Stimulated activated naive CD8-positive, alpha-beta T cell treated with anti-CD3 and anti-CD28 coated beads, Interleukin-15, amount 100 ng/mL, for 72 hours (primary cell): ENCODE measurements around the gene MAFG.
A peak's percentile ranks its signal among the peaks of the same experiment; 100 is the strongest.

Experiments used
- ATAC-seq: fragments of 150-1000 bp; cut with Tn5 transposase; 2 replicates; pipeline ENCODE4 v1.10.0; 2021; ENCODE audit warnings: mild to moderate bottlenecking, moderate library complexity
- DNase-seq, 2 donors: peaks; one replicate each; pipeline ENCODE4 v3.0.0; 2021 to 2022
- H3K27ac Mint-ChIP-seq, 2 donors: one replicate each; pipeline ENCODE4 v1.8.0; 2022; ENCODE audit warnings: mild to moderate bottlenecking in 2 of 2, mixed read lengths in 2 of 2, moderate library complexity in 2 of 2
- H3K27me3 Mint-ChIP-seq: one replicate; pipeline ENCODE4 v1.8.0; 2022; ENCODE audit warnings: mixed read lengths
- H3K4me1 Mint-ChIP-seq: one replicate; pipeline ENCODE4 v1.8.0; 2022; ENCODE audit warnings: mild to moderate bottlenecking, mixed read lengths
- H3K4me3 Mint-ChIP-seq, 2 donors: one replicate each; pipeline ENCODE4 v1.8.0; 2022; ENCODE audit warnings: mild to moderate bottlenecking in 2 of 2, mixed read lengths in 2 of 2, moderate library complexity in 1 of 2
- H3K9me3 Mint-ChIP-seq, 2 donors: one replicate each; pipeline ENCODE4 v1.8.0; 2022; ENCODE audit warnings: mixed read lengths in 2 of 2

MAFG gene

GRCh38 chr17:81888105-81888987, 39.2 kb downstream of the MAFG start:
- Mint-ChIP-seq H3K4me1 (peaks cover 51% of the 10 kb centered on the region), H3K27me3 (no peaks in the 10 kb centered on the region), H3K27ac (peak overlapping the region; percentile 76 to 96), H3K4me3 (peak overlapping the region; percentile 59 to 85), H3K9me3 (no peaks in the 10 kb centered on the region)
- no peak for DNase-seq
- no peak for ATAC-seq

- Mint-ChIP-seq H3K27me3 (no peaks in the 10 kb centered on the region), H3K27ac (peak overlapping the region in 1 of 2 donors; percentile 1), H3K9me3 (no peaks in the 10 kb centered on the region), H3K4me1 (peaks cover 39% of the 10 kb centered on the region), H3K4me3 (no peak overlapping the region)
- no peak for ATAC-seq
- DNase-seq, result no peak
Observed at GRCh38 chr17:81885869-81886548, 41.5 kb downstream of the MAFG start.

- peak overlapping the region in 1 of 2 donors; percentile 1 for H3K27ac Mint-ChIP-seq
- no peak for ATAC-seq
- H3K4me3 Mint-ChIP-seq, result no peak overlapping the region
- peaks cover 38% of the 10 kb centered on the region for H3K4me1 Mint-ChIP-seq
- DNase-seq, result no peak
- H3K9me3 Mint-ChIP-seq, result no peaks in the 10 kb centered on the region
- H3K27me3 Mint-ChIP-seq, result no peaks in the 10 kb centered on the region
Observed at GRCh38 chr17:81885454-81885853, 42.1 kb downstream of the MAFG start.

GRCh38 chr17:81884968-81885367, 42.6 kb downstream of the MAFG start:
- peaks cover 34% of the 10 kb centered on the region for H3K4me1 Mint-ChIP-seq
- DNase-seq (no peak), ATAC-seq (no peak)
- H3K4me3 Mint-ChIP-seq, result no peak overlapping the region
- H3K27ac Mint-ChIP-seq, result no peak overlapping the region
- no peaks in the 10 kb centered on the region for H3K27me3 Mint-ChIP-seq
- no peaks in the 10 kb centered on the region for H3K9me3 Mint-ChIP-seq

- H3K27ac Mint-ChIP-seq, result no peak overlapping the region
- H3K9me3 Mint-ChIP-seq, result no peaks in the 10 kb centered on the region
- no peak overlapping the region for H3K4me3 Mint-ChIP-seq
- ATAC-seq (peak; percentile 43), DNase-seq (no peak)
- H3K27me3 Mint-ChIP-seq, result no peaks in the 10 kb centered on the region
- H3K4me1 Mint-ChIP-seq, result peaks cover 32% of the 10 kb centered on the region
Observed at GRCh38 chr17:81884520-81884919, 43.0 kb downstream of the MAFG start.

- no peak for ATAC-seq
- H3K27ac Mint-ChIP-seq, result peak overlapping the region in 1 of 2 donors; percentile 86
Observed at GRCh38 chr17:81879121-81879520, 48.4 kb downstream of the MAFG start.

GRCh38 chr17:81878294-81878693, 49.2 kb downstream of the MAFG start:
- DNase-seq, result no peak

More at GRCh38 chr17:81879121-81879520, 48.4 kb downstream of the MAFG start:
- H3K9me3 Mint-ChIP-seq, result no peaks in the 10 kb centered on the region
- H3K27me3 Mint-ChIP-seq, result no peaks in the 10 kb centered on the region
- peaks cover 16% of the 10 kb centered on the region for H3K4me1 Mint-ChIP-seq
- H3K4me3 Mint-ChIP-seq, result no peak overlapping the region
- no peak for DNase-seq

GRCh38 chr17:81877569-81877968, 50.0 kb downstream of the MAFG start:
- DNase-seq (no peak), ATAC-seq (no peak)
- Mint-ChIP-seq H3K9me3 (no peaks in the 10 kb centered on the region), H3K4me3 (no peak overlapping the region), H3K27ac (no peak overlapping the region), H3K27me3 (no peaks in the 10 kb centered on the region), H3K4me1 (peaks cover 32% of the 10 kb centered on the region)

More at GRCh38 chr17:81878294-81878693, 49.2 kb downstream of the MAFG start:
- peaks cover 25% of the 10 kb centered on the region for H3K4me1 Mint-ChIP-seq
- no peak overlapping the region for H3K27ac Mint-ChIP-seq
- H3K9me3 Mint-ChIP-seq, result no peaks in the 10 kb centered on the region
- H3K27me3 Mint-ChIP-seq, result no peaks in the 10 kb centered on the region
- no peak overlapping the region for H3K4me3 Mint-ChIP-seq
- ATAC-seq, result no peak

GRCh38 chr17:81871387-81872230, 55.9 kb downstream of the MAFG start:
- ATAC-seq (no peak), DNase-seq (peak; percentile 93 to 95)
- Mint-ChIP-seq H3K27ac (peak overlapping the region; percentile 98), H3K4me3 (peak overlapping the region; percentile 88 to 90), H3K4me1 (peaks cover 64% of the 10 kb centered on the region), H3K9me3 (no peaks in the 10 kb centered on the region), H3K27me3 (no peaks in the 10 kb centered on the region)

GRCh38 chr17:81870981-81871386, 56.6 kb downstream of the MAFG start, which contains the start of gene ARHGDIA:
Gene ARHGDIA (minus strand): TSS chr17:81871337. CDS start chr17:81869930, 1,407 bp downstream.
- Mint-ChIP-seq H3K27me3 (no peaks in the 10 kb centered on the region), H3K4me3 (peak within 1 kb of the TSS; percentile 88 to 95), H3K27ac (peak within 1 kb of the TSS; percentile 98), H3K4me1 (peaks cover 70% of the 10 kb centered on the region), H3K9me3 (no peaks in the 10 kb centered on the region)
- ATAC-seq (peak; percentile 66), DNase-seq (no peak)

- H3K27ac Mint-ChIP-seq, result peak overlapping the region; percentile 92 to 97
- H3K4me3 Mint-ChIP-seq, result peak overlapping the region; percentile 88 to 95
- H3K4me1 Mint-ChIP-seq, result peaks cover 76% of the 10 kb centered on the region
- DNase-seq (peak; percentile 48 to 66), ATAC-seq (peak; percentile 52)
- H3K9me3 Mint-ChIP-seq, result no peaks in the 10 kb centered on the region
- no peaks in the 10 kb centered on the region for H3K27me3 Mint-ChIP-seq
Observed at GRCh38 chr17:81870131-81870980, 57.2 kb downstream of the MAFG start.

GRCh38 chr17:81869221-81870130, 58.1 kb downstream of the MAFG start:
- peak overlapping the region; percentile 88 to 95 for H3K4me3 Mint-ChIP-seq
- no peaks in the 10 kb centered on the region for H3K27me3 Mint-ChIP-seq

GRCh38 chr17:81868674-81869220, 58.8 kb downstream of the MAFG start:
- Mint-ChIP-seq H3K27me3 (no peaks in the 10 kb centered on the region), H3K27ac (peak overlapping the region in 1 of 2 donors; percentile 97), H3K4me3 (peak overlapping the region; percentile 88 to 95), H3K9me3 (no peaks in the 10 kb centered on the region), H3K4me1 (peaks cover 80% of the 10 kb centered on the region)
- no peak for ATAC-seq
- DNase-seq, result no peak

More at GRCh38 chr17:81869221-81870130, 58.1 kb downstream of the MAFG start:
- peak overlapping the region; percentile 92 to 97 for H3K27ac Mint-ChIP-seq
- ATAC-seq, result peak; percentile 11
- H3K9me3 Mint-ChIP-seq, result no peaks in the 10 kb centered on the region
- peak; percentile 56 to 65 for DNase-seq
- H3K4me1 Mint-ChIP-seq, result peaks cover 80% of the 10 kb centered on the region
